ENCODE measurements around the gene UMPS. TPM values are rescaled to one million over a fixed set of nuclear protein-coding genes. Genes with fewer than 3 reads are reported as not detected.

Gene UMPS
- total and polyA plus RNA-seq, 2 donors (not counting 1 experiment from before 2014, with no cell fraction given) = 6.6 to 21.4 TPM

- POLR2A ChIA-PET = no interaction called here
These were observed 66.2 kb downstream of the UMPS start for GRCh38 chr3:124796477-124796876.

GRCh38 chr3:124797426-124797945 lies 67.2 kb downstream of the UMPS start:
- WGBS (ENCODE audit: insufficient coverage) = no CpG with 5 or more reads among the region's 4 CpGs
- DNase-seq = no peak
- Histone ChIP-seq H3K4me3 (ENCODE audit: control extremely low read depth in 1 of 5, extremely low read depth in 1 of 5, insufficient read depth in 1 of 5, low read depth in 2 of 5, low read length in 4 of 5) (no peak overlapping the region), H3K27ac (ENCODE audit: low read length in 2 of 2) (no peak overlapping the region), H3K9me3 (ENCODE audit: control extremely low read depth in 1 of 3, control insufficient read depth in 2 of 3, insufficient read depth in 1 of 3, low read length in 2 of 3) (no peaks in the 10 kb centered on the region), H3K9ac (ENCODE audit: low read length) (no peak overlapping the region), H3K4me2 (replicated peaks; ENCODE audit: low read depth, low read length, poor library complexity, severe bottlenecking) (no peak overlapping the region), H3K4me1 (ENCODE audit: control insufficient read depth in 2 of 2, insufficient read depth in 2 of 2, low read length in 2 of 2) (no peaks in the 10 kb centered on the region), H2AFZ (ENCODE audit: insufficient read depth, low read depth, low read length, poor library complexity, severe bottlenecking) (no peak overlapping the region), H3K36me3 (replicated peaks in 1 of 2; ENCODE audit: control extremely low read depth in 1 of 2, control insufficient read depth in 1 of 2, extremely low read depth in 1 of 2, insufficient read depth in 2 of 2, low read length in 1 of 2) (no peaks in the 10 kb centered on the region), H3K27me3 (replicated peaks in 1 of 4; ENCODE audit: control extremely low read depth in 1 of 4, control insufficient read depth in 3 of 4, insufficient read depth in 4 of 4, low read length in 3 of 4) (no peaks in the 10 kb centered on the region), H3K79me2 (ENCODE audit: control insufficient read depth, insufficient read depth, low read length) (no peaks in the 10 kb centered on the region), H4K20me1 (ENCODE audit: control insufficient read depth, insufficient read depth, low read length, poor library complexity, severe bottlenecking) (no peaks in the 10 kb centered on the region)
- H3K27me3 Mint-ChIP-seq = peaks cover 6% of the 10 kb centered on the region
- no peaks in the 10 kb centered on the region for H3K4me1 Mint-ChIP-seq
- ChIA-PET POLR2A (no interaction called here), CTCF (no interaction called here)
- H3K9me3 Mint-ChIP-seq (ENCODE audit: insufficient read depth) = no peaks in the 10 kb centered on the region
- H3K4me3 Mint-ChIP-seq = no peak overlapping the region
- H3K27ac Mint-ChIP-seq = no peak overlapping the region
- TF ChIP-seq CTCF (IDR thresholded peaks at IDR 0.05) (no peak), EZH2 (IDR thresholded peaks at IDR 0.05; ENCODE audit: borderline replicate concordance, insufficient read depth, low read depth, low read length, poor library complexity, severe bottlenecking) (no peak)
- ATAC-seq (ENCODE audit: low read depth) = no peak
- intact Hi-C loops (cut with micrococcal nuclease) = no loop called here

More at GRCh38 chr3:124796477-124796876, 66.2 kb downstream of the UMPS start:
- Histone ChIP-seq H3K4me2 (replicated peaks; ENCODE audit: low read depth, low read length, poor library complexity, severe bottlenecking) (no peak overlapping the region), H3K27me3 (replicated peaks in 1 of 4; ENCODE audit: control extremely low read depth in 1 of 4, control insufficient read depth in 3 of 4, insufficient read depth in 4 of 4, low read length in 3 of 4) (peaks cover 0 to 2% (median 0%) of the 10 kb centered on the region in 4 experiments), H3K9me3 (ENCODE audit: control extremely low read depth in 1 of 3, control insufficient read depth in 2 of 3, insufficient read depth in 1 of 3, low read length in 2 of 3) (no peaks in the 10 kb centered on the region), H3K4me1 (ENCODE audit: control insufficient read depth in 2 of 2, insufficient read depth in 2 of 2, low read length in 2 of 2) (no peaks in the 10 kb centered on the region), H3K36me3 (replicated peaks in 1 of 2; ENCODE audit: control extremely low read depth in 1 of 2, control insufficient read depth in 1 of 2, extremely low read depth in 1 of 2, insufficient read depth in 2 of 2, low read length in 1 of 2) (no peaks in the 10 kb centered on the region), H3K79me2 (ENCODE audit: control insufficient read depth, insufficient read depth, low read length) (no peaks in the 10 kb centered on the region), H3K4me3 (ENCODE audit: control extremely low read depth in 1 of 5, extremely low read depth in 1 of 5, insufficient read depth in 1 of 5, low read depth in 2 of 5, low read length in 4 of 5) (no peak overlapping the region), H3K9ac (ENCODE audit: low read length) (no peak overlapping the region), H4K20me1 (ENCODE audit: control insufficient read depth, insufficient read depth, low read length, poor library complexity, severe bottlenecking) (no peaks in the 10 kb centered on the region), H3K27ac (ENCODE audit: low read length in 2 of 2) (no peak overlapping the region), H2AFZ (ENCODE audit: insufficient read depth, low read depth, low read length, poor library complexity, severe bottlenecking) (no peak overlapping the region)
- 97% methylated on average over 18 of the region's 19 CpGs for WGBS (ENCODE audit: insufficient coverage)
- ATAC-seq (ENCODE audit: low read depth) (no peak), DNase-seq (no peak)
- no peak overlapping the region for H3K4me3 Mint-ChIP-seq
- no peak for TF ChIP-seq EZH2 (IDR thresholded peaks at IDR 0.05; ENCODE audit: borderline replicate concordance, insufficient read depth, low read depth, low read length, poor library complexity, severe bottlenecking)
- no peak for TF ChIP-seq CTCF (IDR thresholded peaks at IDR 0.05)
- intact Hi-C loops (cut with micrococcal nuclease) = no loop called here
- CTCF ChIA-PET = no interaction called here
- H3K4me1 Mint-ChIP-seq = no peaks in the 10 kb centered on the region
- no peak overlapping the region for H3K27ac Mint-ChIP-seq
- H3K27me3 Mint-ChIP-seq = peaks cover 6% of the 10 kb centered on the region
- no peaks in the 10 kb centered on the region for H3K9me3 Mint-ChIP-seq (ENCODE audit: insufficient read depth)

Small RNA genes within 50 kb of the gene (small RNA-seq; reads per million reads assigned to genes)
- gene MIR544B (ENCODE audit: insufficient read length, low read depth, low replicate concordance) = not detected

Other genes with a start within 250 kb of the UMPS start
- 0.54 and 1.4 TPM in 2 replicates for gene ITGB5, start 156.9 kb downstream of the UMPS start, total RNA-seq
- 0.15 and 0.76 TPM in 2 replicates for gene ITGB5, start 156.9 kb downstream of the UMPS start, polyA plus RNA-seq
- gene MUC13, start 204.3 kb downstream of the UMPS start, total RNA-seq = not detected in 2 replicates
- gene MUC13, start 204.3 kb downstream of the UMPS start, polyA plus RNA-seq = not detected in 2 replicates